Measurements from ENCODE around the gene SIX4. TPM values are rescaled to one million over a fixed set of nuclear protein-coding genes. Genes with fewer than 3 reads are reported as not detected.

The SIX4 gene
- polyA plus RNA-seq, 3 donors: 6.5 to 7.3 (median 6.9) TPM

- DNase-seq (ENCODE audit: low read depth in 3 of 3, low spot score in 2 of 3): no peak
These were observed 61.2 kb downstream of the SIX4 start for GRCh38 chr14:60662982-60663381.

- DNase-seq (ENCODE audit: low read depth in 3 of 3, low spot score in 2 of 3): no peak
These were observed 62.4 kb downstream of the SIX4 start for GRCh38 chr14:60661721-60662120.

Other genes with a start within 250 kb of the SIX4 start
- under 1 TPM; 0.21 to 0.47 (median 0.43) TPM for gene C14orf39, start 238.3 kb downstream of the SIX4 start, polyA plus RNA-seq (ENCODE audit: insufficient read length in 3 of 3)
- not detected for gene SIX6, start 215.2 kb downstream of the SIX4 start, polyA plus RNA-seq (ENCODE audit: insufficient read length in 3 of 3)
- 10 to 100 TPM in 2 of 3 donors, 1 to 10 TPM in 1; 7.5 to 12.4 (median 10.3) TPM for gene SIX1, start 74.9 kb downstream of the SIX4 start, polyA plus RNA-seq (ENCODE audit: insufficient read length in 3 of 3)
- gene MNAT1, start 10.4 kb upstream of the SIX4 start, polyA plus RNA-seq (ENCODE audit: insufficient read length in 3 of 3): 10 to 100 TPM; 50.3 to 57.2 (median 53.1) TPM

Data from right renal cortex interstitium (tissue), 3 donors.